T-helper 1 cell (primary cell): Measurements from ENCODE around the gene ADAM11.
A peak's percentile ranks its signal among the peaks of the same experiment; 100 is the strongest.

Experiments
- DNase-seq, 5 donors: peaks; one replicate each; pipeline ENCODE4 v3.0.0-alpha.2; 2012 to 2020

The ADAM11 gene

GRCh38 chr17:44757918-44758413 lies 822 bp upstream of the ADAM11 start:
- DNase-seq, result no peak

GRCh38 chr17:44759086-44759915 lies 513 bp downstream of the ADAM11 start:
- DNase-seq, result no peak

GRCh38 chr17:44759916-44760243 lies 1.1 kb downstream of the ADAM11 start:
- no peak for DNase-seq

GRCh38 chr17:44760474-44761308 lies 1.9 kb downstream of the ADAM11 start:
- no peak for DNase-seq

GRCh38 chr17:44761932-44762810 lies 3.4 kb downstream of the ADAM11 start:
- no peak for DNase-seq

- no peak for DNase-seq
Observed at GRCh38 chr17:44763170-44763569, 4.4 kb downstream of the ADAM11 start.

GRCh38 chr17:44765965-44766364 lies 7.2 kb downstream of the ADAM11 start:
- DNase-seq, result no peak

GRCh38 chr17:44766409-44767038 lies 7.7 kb downstream of the ADAM11 start:
- DNase-seq, result no peak

GRCh38 chr17:44767493-44767892 lies 8.7 kb downstream of the ADAM11 start:
- DNase-seq, result no peak

GRCh38 chr17:44768505-44769142 lies 9.8 kb downstream of the ADAM11 start:
- DNase-seq, result no peak

GRCh38 chr17:44769230-44769629 lies 10.4 kb downstream of the ADAM11 start:
- no peak for DNase-seq

GRCh38 chr17:44769647-44770084 lies 10.9 kb downstream of the ADAM11 start:
- DNase-seq, result no peak

GRCh38 chr17:44770166-44770925 lies 11.6 kb downstream of the ADAM11 start:
- DNase-seq, result no peak

GRCh38 chr17:44772308-44773045 lies 13.7 kb downstream of the ADAM11 start:
- no peak for DNase-seq

- no peak for DNase-seq
Observed at GRCh38 chr17:44773140-44773539, 14.4 kb downstream of the ADAM11 start.

- DNase-seq, result peak; percentile 59 to 84 (median 73)
Observed at GRCh38 chr17:44774271-44775135, 15.7 kb downstream of the ADAM11 start.

GRCh38 chr17:44775136-44775837 lies 16.5 kb downstream of the ADAM11 start:
- DNase-seq, result peak in 2 of 5 donors; percentile 98

- peak in 3 of 5 donors; percentile 93 to 97 (median 96) for DNase-seq
Observed at GRCh38 chr17:44775838-44776621, 17.2 kb downstream of the ADAM11 start.
